Suppressor macrophage treated with lipopolysaccharide for 4 hours (primary cell): Measurements from ENCODE around the gene APOC4.
"Not testable (repeated sequence)": the region's sequence is repeated elsewhere in the genome, so short reads cannot be mapped to it uniquely, and the experiment has no call there.

Experiments
- DNase-seq: peaks from one replicate; pipeline ENCODE4 v3.0.0-alpha.2; 2020

The APOC4 gene

GRCh38 chr19:44960906-44961728, 19.1 kb downstream of the APOC4 start:
- no peak for DNase-seq

- DNase-seq = no peak
Measured at GRCh38 chr19:44961821-44962220, 19.8 kb downstream of the APOC4 start.

- DNase-seq = no peak
Measured at GRCh38 chr19:44968118-44968517, 26.1 kb downstream of the APOC4 start.

- no peak for DNase-seq
Measured at GRCh38 chr19:44968670-44969069, 26.6 kb downstream of the APOC4 start.

GRCh38 chr19:44969437-44969836, 27.4 kb downstream of the APOC4 start:
- DNase-seq = no peak

- DNase-seq = not testable (repeated sequence)
Measured at GRCh38 chr19:44971451-44971850, 29.4 kb downstream of the APOC4 start.

- DNase-seq = no peak
Measured at GRCh38 chr19:44972802-44973201, 30.8 kb downstream of the APOC4 start.

- no peak for DNase-seq
Measured at GRCh38 chr19:44973982-44974735, 32.1 kb downstream of the APOC4 start.

GRCh38 chr19:44974857-44975256, 32.8 kb downstream of the APOC4 start:
- peak; percentile 71 for DNase-seq

GRCh38 chr19:44975444-44975843, 33.4 kb downstream of the APOC4 start:
- DNase-seq = no peak

GRCh38 chr19:44984005-44984404, 42.0 kb downstream of the APOC4 start:
- DNase-seq = no peak

GRCh38 chr19:44985445-44985844, 43.4 kb downstream of the APOC4 start:
- DNase-seq = no peak

- DNase-seq = no peak
Measured at GRCh38 chr19:44986389-44986788, 44.4 kb downstream of the APOC4 start.

GRCh38 chr19:44987148-44987675, 45.2 kb downstream of the APOC4 start:
- DNase-seq = no peak

GRCh38 chr19:44988273-44988672, 46.2 kb downstream of the APOC4 start:
- DNase-seq = no peak

- DNase-seq = peak; percentile 72
Measured at GRCh38 chr19:44988896-44989556, 47.0 kb downstream of the APOC4 start.

GRCh38 chr19:44990459-44990858, 48.4 kb downstream of the APOC4 start:
- no peak for DNase-seq

- DNase-seq = no peak
Measured at GRCh38 chr19:44990966-44991365, 48.9 kb downstream of the APOC4 start.

GRCh38 chr19:44992336-44993163, 50.5 kb downstream of the APOC4 start:
- no peak for DNase-seq

GRCh38 chr19:44993526-44993925, 51.5 kb downstream of the APOC4 start:
- no peak for DNase-seq

- DNase-seq = no peak
Measured at GRCh38 chr19:44993926-44994537, 52.0 kb downstream of the APOC4 start.
